ENCODE measurements around the gene PPP1R36.

Gene PPP1R36

DNA sequence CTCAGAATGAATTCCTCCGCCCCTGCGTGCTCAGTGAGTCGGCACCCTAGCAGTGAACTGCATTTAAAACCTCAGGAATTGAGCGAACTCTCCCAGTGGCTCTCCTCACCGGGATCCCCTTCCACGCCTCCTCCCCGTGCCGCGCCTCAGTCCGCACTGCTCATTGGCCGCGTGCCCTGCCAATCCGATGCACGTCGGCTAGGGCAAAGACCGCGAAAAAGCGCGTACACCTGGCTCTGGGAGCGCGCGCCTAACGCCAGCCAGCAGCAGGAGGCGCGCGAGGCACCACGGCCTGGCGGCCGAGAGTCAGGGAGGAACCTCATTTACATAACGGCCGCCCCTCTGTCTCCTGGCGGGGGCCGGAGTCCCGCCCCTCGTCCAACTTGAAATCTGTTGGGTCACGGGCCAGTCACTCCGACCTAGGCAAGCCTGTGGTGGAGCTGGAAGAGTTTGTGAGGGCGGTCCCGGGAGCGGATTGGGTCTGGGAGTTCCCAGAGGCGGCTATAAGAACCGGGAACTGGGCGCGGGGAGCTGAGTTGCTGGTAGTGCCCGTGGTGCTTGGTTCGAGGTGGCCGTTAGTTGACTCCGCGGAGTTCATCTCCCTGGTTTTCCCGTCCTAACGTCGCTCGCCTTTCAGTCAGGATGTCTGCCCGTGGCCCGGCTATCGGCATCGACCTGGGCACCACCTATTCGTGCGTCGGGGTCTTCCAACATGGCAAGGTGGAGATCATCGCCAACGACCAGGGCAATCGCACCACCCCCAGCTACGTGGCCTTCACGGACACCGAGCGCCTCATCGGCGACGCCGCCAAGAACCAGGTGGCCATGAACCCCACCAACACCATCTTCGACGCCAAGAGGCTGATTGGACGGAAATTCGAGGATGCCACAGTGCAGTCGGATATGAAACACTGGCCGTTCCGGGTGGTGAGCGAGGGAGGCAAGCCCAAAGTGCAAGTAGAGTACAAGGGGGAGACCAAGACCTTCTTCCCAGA lies 9.3 kb upstream of the PPP1R36 start, which contains the start of gene HSPA2:
Gene HSPA2, plus strand, starts transcription at position 534 of the 995 bp plus-strand sequence. Its CDS starts 109 bp downstream, at position 643.
- peak; percentile 100 for DNase-seq (ENCODE audit: low read depth)
- TF ChIP-seq, protein P1, sequence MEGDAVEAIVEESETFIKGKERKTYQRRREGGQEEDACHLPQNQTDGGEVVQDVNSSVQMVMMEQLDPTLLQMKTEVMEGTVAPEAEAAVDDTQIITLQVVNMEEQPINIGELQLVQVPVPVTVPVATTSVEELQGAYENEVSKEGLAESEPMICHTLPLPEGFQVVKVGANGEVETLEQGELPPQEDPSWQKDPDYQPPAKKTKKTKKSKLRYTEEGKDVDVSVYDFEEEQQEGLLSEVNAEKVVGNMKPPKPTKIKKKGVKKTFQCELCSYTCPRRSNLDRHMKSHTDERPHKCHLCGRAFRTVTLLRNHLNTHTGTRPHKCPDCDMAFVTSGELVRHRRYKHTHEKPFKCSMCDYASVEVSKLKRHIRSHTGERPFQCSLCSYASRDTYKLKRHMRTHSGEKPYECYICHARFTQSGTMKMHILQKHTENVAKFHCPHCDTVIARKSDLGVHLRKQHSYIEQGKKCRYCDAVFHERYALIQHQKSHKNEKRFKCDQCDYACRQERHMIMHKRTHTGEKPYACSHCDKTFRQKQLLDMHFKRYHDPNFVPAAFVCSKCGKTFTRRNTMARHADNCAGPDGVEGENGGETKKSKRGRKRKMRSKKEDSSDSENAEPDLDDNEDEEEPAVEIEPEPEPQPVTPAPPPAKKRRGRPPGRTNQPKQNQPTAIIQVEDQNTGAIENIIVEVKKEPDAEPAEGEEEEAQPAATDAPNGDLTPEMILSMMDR (conservative IDR thresholded peaks at IDR 0.05; ENCODE audit: low read depth, low read length), result peak; percentile 83
- peak within 1 kb of the TSS; percentile 64 for H3K4me3 ChIP-seq (ENCODE audit: low read depth, low read length)

DNA sequence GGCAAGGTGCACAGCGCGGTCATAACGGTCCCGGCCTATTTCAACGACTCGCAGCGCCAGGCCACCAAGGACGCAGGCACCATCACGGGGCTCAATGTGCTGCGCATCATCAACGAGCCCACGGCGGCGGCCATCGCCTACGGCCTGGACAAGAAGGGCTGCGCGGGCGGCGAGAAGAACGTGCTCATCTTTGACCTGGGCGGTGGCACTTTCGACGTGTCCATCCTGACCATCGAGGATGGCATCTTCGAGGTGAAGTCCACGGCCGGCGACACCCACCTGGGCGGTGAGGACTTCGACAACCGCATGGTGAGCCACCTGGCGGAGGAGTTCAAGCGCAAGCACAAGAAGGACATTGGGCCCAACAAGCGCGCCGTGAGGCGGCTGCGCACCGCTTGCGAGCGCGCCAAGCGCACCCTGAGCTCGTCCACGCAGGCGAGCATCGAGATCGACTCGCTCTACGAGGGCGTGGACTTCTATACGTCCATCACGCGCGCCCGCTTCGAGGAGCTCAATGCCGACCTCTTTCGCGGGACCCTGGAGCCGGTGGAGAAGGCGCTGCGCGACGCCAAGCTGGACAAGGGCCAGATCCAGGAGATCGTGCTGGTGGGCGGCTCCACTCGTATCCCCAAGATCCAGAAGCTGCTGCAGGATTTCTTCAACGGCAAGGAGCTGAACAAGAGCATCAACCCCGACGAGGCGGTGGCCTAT lies 8.3 kb upstream of the PPP1R36 start:
- TF ChIP-seq, protein P1 (conservative IDR thresholded peaks at IDR 0.05; ENCODE audit: low read depth, low read length), result no peak
- DNase-seq (ENCODE audit: low read depth), result peak; percentile 21
- peak overlapping the region; percentile 46 for H3K4me3 ChIP-seq (ENCODE audit: low read depth, low read length)

DNA sequence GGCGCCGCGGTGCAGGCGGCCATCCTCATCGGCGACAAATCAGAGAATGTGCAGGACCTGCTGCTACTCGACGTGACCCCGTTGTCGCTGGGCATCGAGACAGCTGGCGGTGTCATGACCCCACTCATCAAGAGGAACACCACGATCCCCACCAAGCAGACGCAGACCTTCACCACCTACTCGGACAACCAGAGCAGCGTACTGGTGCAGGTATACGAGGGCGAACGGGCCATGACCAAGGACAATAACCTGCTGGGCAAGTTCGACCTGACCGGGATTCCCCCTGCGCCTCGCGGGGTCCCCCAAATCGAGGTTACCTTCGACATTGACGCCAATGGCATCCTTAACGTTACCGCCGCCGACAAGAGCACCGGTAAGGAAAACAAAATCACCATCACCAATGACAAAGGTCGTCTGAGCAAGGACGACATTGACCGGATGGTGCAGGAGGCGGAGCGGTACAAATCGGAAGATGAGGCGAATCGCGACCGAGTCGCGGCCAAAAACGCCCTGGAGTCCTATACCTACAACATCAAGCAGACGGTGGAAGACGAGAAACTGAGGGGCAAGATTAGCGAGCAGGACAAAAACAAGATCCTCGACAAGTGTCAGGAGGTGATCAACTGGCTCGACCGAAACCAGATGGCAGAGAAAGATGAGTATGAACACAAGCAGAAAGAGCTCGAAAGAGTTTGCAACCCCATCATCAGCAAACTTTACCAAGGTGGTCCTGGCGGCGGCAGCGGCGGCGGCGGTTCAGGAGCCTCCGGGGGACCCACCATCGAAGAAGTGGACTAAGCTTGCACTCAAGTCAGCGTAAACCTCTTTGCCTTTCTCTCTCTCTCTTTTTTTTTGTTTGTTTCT lies 7.6 kb upstream of the PPP1R36 start:
- H3K4me3 ChIP-seq (ENCODE audit: low read depth, low read length), result peak overlapping the region; percentile 46
- DNase-seq (ENCODE audit: low read depth), result no peak
- TF ChIP-seq, protein P1 (conservative IDR thresholded peaks at IDR 0.05; ENCODE audit: low read depth, low read length), result no peak

DNA sequence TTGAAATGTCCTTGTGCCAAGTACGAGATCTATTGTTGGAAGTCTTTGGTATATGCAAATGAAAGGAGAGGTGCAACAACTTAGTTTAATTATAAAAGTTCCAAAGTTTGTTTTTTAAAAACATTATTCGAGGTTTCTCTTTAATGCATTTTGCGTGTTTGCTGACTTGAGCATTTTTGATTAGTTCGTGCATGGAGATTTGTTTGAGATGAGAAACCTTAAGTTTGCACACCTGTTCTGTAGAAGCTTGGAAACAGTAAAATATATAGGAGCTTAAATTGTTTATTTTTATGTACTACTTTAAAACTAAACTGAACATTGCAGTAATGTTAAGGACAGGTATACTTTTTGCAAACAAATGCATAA lies 6.9 kb upstream of the PPP1R36 start:
- no peak for DNase-seq (ENCODE audit: low read depth)
- TF ChIP-seq, protein P1 (conservative IDR thresholded peaks at IDR 0.05; ENCODE audit: low read depth, low read length), result no peak
- H3K4me3 ChIP-seq (ENCODE audit: low read depth, low read length), result peak overlapping the region; percentile 46

DNA sequence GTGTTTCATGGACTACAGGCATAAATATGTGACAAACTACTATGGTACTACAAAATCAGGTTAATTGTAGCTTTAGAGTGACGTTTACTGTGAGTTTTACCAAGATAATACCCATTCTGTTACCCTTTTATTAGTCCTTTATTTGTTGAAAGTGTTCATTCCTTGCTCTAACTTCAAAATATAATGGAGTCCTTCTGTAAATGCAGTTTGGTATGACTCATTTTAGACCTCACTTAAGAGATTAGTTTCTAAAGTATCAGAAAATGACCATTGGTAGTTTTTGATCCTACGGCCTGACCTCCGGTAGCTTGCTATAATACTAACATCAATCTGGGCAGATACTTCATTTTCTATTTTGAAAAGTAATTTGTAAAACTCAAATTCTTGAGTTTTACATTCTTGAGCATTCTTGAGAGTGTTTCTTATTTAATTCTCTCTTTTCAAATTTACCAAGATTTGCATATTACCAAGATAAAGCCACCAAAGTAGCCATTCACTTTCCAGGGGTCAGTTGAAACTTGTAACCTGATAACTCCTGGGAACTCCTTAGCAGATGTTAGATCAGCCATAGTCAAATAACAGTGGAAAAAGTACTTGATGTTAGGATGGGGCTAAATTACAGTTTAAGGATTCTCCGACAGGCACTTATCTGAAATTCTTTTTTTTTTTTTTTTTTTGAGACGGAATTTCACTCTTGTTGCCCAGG lies 5.0 kb upstream of the PPP1R36 start:
- H3K4me3 ChIP-seq (ENCODE audit: low read depth, low read length), result no peak overlapping the region
- DNase-seq (ENCODE audit: low read depth), result no peak
- TF ChIP-seq, protein P1 (conservative IDR thresholded peaks at IDR 0.05; ENCODE audit: low read depth, low read length), result no peak

DNA sequence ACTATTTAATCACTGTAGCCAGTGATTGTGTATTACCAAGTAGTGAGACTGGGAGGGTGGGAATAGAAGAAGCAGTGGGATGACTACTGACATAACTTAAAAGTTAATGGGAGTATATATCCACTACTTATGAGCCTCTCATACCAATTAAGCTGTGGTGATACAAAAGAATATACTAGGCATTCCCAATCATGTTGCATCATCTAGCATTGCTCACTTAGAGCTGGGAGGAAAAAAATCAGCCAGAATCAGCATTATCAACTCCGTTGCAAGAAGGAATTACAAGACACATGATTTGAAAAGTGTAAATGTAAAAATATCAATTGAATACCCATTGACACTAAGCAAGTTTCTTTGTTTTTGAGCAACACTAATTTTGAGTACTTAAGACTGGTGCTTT lies 745 bp upstream of the PPP1R36 start:
- no peak overlapping the region for H3K4me3 ChIP-seq (ENCODE audit: low read depth, low read length)
- TF ChIP-seq, protein P1 (conservative IDR thresholded peaks at IDR 0.05; ENCODE audit: low read depth, low read length), result no peak
- DNase-seq (ENCODE audit: low read depth), result no peak

Data from choroid plexus epithelial cell (primary cell).